ENCODE measurements around the gene VSIG8. TPM values are rescaled to one million over a fixed set of nuclear protein-coding genes. Genes with fewer than 3 reads are reported as not detected.

The VSIG8 gene
- total RNA-seq, 1 donor from 2014 or later, result not detected

DNA sequence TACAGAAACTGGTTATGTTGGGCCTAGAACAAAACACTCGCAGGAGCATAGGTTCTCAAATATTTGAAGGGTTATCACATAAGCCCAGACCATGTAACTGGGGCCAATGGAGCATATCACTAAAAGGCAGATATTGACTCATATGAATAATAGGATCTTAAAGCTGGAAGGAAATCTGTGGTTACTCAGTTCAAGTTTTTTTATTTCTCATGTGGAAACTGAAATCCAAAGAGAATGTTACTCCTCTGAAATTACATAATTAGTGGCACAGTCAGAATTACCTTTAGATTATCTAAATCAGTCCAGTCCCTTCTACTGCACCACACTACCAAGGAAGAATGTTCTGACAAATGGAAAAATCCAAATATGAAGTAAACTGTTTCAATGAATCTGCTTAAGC, 23.7 kb downstream of the VSIG8 start:
- Histone ChIP-seq H3K27me3 (ENCODE audit: control insufficient read depth, insufficient read depth, low read length) (no peaks in the 10 kb centered on the region), H3K36me3 (ENCODE audit: control insufficient read depth, insufficient read depth, low read length) (no peaks in the 10 kb centered on the region), H3K4me3 (ENCODE audit: low read depth, low read length) (no peak overlapping the region)
- FAIRE-seq, result no peak
- TF ChIP-seq, protein P1, sequence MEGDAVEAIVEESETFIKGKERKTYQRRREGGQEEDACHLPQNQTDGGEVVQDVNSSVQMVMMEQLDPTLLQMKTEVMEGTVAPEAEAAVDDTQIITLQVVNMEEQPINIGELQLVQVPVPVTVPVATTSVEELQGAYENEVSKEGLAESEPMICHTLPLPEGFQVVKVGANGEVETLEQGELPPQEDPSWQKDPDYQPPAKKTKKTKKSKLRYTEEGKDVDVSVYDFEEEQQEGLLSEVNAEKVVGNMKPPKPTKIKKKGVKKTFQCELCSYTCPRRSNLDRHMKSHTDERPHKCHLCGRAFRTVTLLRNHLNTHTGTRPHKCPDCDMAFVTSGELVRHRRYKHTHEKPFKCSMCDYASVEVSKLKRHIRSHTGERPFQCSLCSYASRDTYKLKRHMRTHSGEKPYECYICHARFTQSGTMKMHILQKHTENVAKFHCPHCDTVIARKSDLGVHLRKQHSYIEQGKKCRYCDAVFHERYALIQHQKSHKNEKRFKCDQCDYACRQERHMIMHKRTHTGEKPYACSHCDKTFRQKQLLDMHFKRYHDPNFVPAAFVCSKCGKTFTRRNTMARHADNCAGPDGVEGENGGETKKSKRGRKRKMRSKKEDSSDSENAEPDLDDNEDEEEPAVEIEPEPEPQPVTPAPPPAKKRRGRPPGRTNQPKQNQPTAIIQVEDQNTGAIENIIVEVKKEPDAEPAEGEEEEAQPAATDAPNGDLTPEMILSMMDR (IDR thresholded peaks at IDR 0.05; ENCODE audit: insufficient read depth, low read length, severe bottlenecking), result no peak
- DNase-seq (ENCODE audit: low read depth), result no peak

DNA sequence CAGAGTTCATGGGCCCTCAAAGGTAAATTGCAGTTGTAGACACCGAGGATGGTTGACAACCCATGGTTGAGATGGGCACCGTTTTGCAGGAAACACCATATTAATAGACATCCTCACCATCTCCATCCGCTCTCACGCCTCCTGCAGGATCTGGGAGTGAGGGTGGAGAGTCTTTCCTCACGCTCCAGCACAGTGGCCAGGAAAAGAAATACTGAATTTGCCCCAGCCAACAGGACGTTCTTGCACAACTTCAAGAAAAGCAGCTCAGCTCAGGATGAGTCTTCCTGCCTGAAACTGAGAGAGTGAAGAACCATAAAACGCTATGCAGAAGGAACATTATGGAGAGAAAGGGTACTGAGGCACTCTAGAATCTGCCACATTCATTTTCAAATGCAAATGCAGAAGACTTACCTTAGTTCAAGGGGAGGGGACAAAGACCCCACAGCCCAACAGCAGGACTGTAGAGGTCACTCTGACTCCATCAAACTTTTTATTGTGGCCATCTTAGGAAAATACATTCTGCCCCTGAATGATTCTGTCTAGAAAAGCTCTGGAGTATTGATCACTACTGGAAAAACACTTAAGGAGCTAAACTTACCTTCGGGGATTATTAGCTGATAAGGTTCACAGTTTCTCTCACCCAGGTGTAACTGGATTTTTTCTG, 26.5 kb downstream of the VSIG8 start:
- TF ChIP-seq, protein P1 (IDR thresholded peaks at IDR 0.05; ENCODE audit: insufficient read depth, low read length, severe bottlenecking), result no peak
- Histone ChIP-seq H3K36me3 (ENCODE audit: control insufficient read depth, insufficient read depth, low read length) (no peaks in the 10 kb centered on the region), H3K27me3 (ENCODE audit: control insufficient read depth, insufficient read depth, low read length) (no peaks in the 10 kb centered on the region), H3K4me3 (ENCODE audit: low read depth, low read length) (no peak overlapping the region)
- FAIRE-seq, result no peak
- DNase-seq (ENCODE audit: low read depth), result no peak

DNA sequence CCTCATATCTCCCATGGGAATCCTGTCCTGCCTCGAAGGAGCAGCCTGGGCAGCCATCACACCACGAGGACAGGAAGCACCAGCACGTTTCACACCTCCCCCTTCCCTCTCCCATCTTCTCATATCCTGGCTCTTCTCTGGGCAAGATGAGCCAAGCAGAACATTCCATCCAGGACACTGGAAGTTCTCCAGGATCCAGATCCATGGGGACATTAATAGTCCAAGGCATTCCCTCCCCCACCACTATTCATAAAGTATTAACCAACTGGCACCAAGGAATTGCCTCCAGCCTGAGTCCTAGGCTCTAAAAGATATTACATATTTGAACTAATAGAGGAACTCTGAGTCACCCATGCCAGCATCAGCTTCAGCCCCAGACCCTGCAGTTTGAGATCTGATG, 27.1 kb downstream of the VSIG8 start:
- H3K36me3 ChIP-seq (ENCODE audit: control insufficient read depth, insufficient read depth, low read length), result no peaks in the 10 kb centered on the region
- H3K27me3 ChIP-seq (ENCODE audit: control insufficient read depth, insufficient read depth, low read length), result no peaks in the 10 kb centered on the region
- H3K4me3 ChIP-seq (ENCODE audit: low read depth, low read length), result no peak overlapping the region
- FAIRE-seq (no peak), DNase-seq (ENCODE audit: low read depth) (no peak)
- TF ChIP-seq, protein P1 (IDR thresholded peaks at IDR 0.05; ENCODE audit: insufficient read depth, low read length, severe bottlenecking), result no peak

DNA sequence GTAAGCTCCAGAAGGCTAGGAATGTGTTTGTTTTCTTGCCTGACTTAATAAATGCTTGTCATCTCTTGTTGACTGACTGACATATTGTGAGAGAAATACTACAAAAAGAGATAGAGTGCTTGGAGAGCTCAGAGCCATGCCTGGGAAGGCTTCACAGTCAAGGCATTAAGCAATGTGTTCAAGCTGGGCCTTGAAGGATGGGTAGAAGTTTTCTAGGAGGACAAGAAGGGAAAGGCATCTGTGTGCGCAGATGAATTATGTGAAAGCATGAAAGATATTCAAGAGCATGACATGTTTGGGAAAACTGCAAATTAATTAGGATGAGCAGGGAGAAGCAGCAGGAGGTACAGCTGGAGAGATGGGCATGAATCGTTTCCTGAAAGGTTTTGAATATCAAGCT, 30.1 kb downstream of the VSIG8 start:
- DNase-seq (ENCODE audit: low read depth) (no peak), FAIRE-seq (no peak)
- Histone ChIP-seq H3K27me3 (ENCODE audit: control insufficient read depth, insufficient read depth, low read length) (no peaks in the 10 kb centered on the region), H3K4me3 (ENCODE audit: low read depth, low read length) (no peak overlapping the region), H3K36me3 (ENCODE audit: control insufficient read depth, insufficient read depth, low read length) (no peaks in the 10 kb centered on the region)
- TF ChIP-seq, protein P1 (IDR thresholded peaks at IDR 0.05; ENCODE audit: insufficient read depth, low read length, severe bottlenecking), result no peak

DNA sequence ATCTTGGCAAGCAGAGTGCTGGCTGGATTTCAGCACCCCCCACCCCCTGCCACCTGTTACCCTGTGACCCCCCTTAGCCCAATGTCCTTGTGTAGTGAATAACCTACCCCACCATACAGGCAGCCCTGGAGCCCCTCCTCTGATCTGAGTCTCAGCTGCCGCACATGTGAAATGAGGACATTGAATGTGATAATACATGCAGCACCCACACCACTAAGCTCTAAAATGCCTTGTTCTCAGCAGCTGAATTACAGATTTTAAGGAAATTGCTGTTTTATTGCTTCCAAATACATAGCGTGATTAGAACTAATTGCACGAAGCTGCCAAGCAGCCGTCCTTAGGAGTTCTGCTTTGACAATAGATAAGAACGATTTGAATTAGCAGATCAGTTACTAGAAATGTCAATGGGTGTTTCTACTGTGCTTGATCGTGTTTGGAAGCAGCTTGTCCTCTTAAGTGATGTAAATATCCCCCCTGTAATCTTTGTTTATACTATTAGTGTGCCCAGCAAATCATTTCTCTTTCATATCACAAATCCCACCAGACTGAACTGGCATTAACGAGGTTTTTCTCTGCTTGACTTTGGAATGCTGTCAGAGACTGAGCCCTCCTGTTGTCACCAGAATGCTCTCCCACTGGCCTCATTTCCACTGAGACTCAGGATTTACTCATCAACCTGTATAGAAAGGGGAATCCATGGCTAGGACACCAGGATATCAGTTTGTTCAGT, 30.9 kb downstream of the VSIG8 start:
- TF ChIP-seq, protein P1 (IDR thresholded peaks at IDR 0.05; ENCODE audit: insufficient read depth, low read length, severe bottlenecking), result no peak
- no peak for DNase-seq (ENCODE audit: low read depth)
- Histone ChIP-seq H3K36me3 (ENCODE audit: control insufficient read depth, insufficient read depth, low read length) (no peaks in the 10 kb centered on the region), H3K27me3 (ENCODE audit: control insufficient read depth, insufficient read depth, low read length) (no peaks in the 10 kb centered on the region), H3K4me3 (ENCODE audit: low read depth, low read length) (no peak overlapping the region)
- no peak for FAIRE-seq

Data from bronchial epithelial cell (primary cell).